Common myeloid progenitor, CD34-positive (primary cell): ENCODE measurements around the gene PRIM1. TPM values are rescaled to one million over a fixed set of nuclear protein-coding genes. Genes with fewer than 3 reads are reported as not detected.
"Not testable (repeated sequence)": the region's sequence is repeated elsewhere in the genome, so short reads cannot be mapped to it uniquely, and the experiment has no call there.

Source experiments
- CTCF ChIA-PET: fragments of 350-600 bp; sonication (Branson Sonifier 250); formaldehyde crosslinking; loops from one replicate; lab custom pipeline; 2021; ENCODE audit warnings: antibody characterized with exemption; lab: Charles Lee
- POLR2A ChIA-PET: fragments of 350-600 bp; sonication (Branson Sonifier 250); formaldehyde crosslinking; loops from one replicate; lab custom pipeline; 2021; ENCODE audit warnings: antibody characterized with exemption; lab: Charles Lee
- DNase-seq, 3 donors: peaks; one replicate each; pipeline versions ENCODE4 v3.0.0 to v3.0.0-alpha.2; 2013
- H3K27ac ChIP-seq, 2 experiments: 1 replicate in 1 of 2; 2 replicates in 1 of 2; pipeline ENCODE4 v1.7.0; 2013; ENCODE audit warnings: inconsistent platforms in 2 of 2, low read length in 2 of 2, mild to moderate bottlenecking in 2 of 2, low read depth in 1 of 2, moderate library complexity in 1 of 2; ENCODE audit not compliant: severe bottlenecking in 2 of 2, insufficient read depth in 1 of 2, poor library complexity in 1 of 2
- H3K27me3 ChIP-seq, 5 experiments: replicated peaks in 2 of 5; 1 replicate in 3 of 5; 2 replicates in 2 of 5; pipeline versions ENCODE4 v1.6.1 to v1.7.0; 2013; ENCODE audit warnings: low read length in 4 of 5, mild to moderate bottlenecking in 2 of 5, moderate library complexity in 2 of 5, inconsistent platforms in 1 of 5; ENCODE audit not compliant: insufficient read depth in 5 of 5, control insufficient read depth in 4 of 5
- H3K36me3 ChIP-seq, 4 experiments: 1 replicate in 2 of 4; 2 replicates in 2 of 4; pipeline versions ENCODE4 v1.6.1 to v1.7.0; 2013; ENCODE audit warnings: low read length in 3 of 4, control low read depth in 1 of 4, mild to moderate bottlenecking in 1 of 4; ENCODE audit not compliant: control insufficient read depth in 4 of 4, insufficient read depth in 4 of 4
- H3K4me1 ChIP-seq, 4 experiments: 1 replicate in 3 of 4; 2 replicates in 1 of 4; pipeline versions ENCODE4 v1.6.1 to v1.7.1; 2013; ENCODE audit warnings: low read length in 3 of 4, mild to moderate bottlenecking in 3 of 4, control low read depth in 1 of 4, inconsistent platforms in 1 of 4, moderate library complexity in 1 of 4; ENCODE audit not compliant: control insufficient read depth in 4 of 4, insufficient read depth in 4 of 4; ENCODE audit errors: control extremely low read depth in 1 of 4
- H3K4me3 ChIP-seq, 7 experiments: 1 replicate in 4 of 7; 2 replicates in 3 of 7; pipeline versions ENCODE4 v1.5.1 to v1.7.0; 2013; ENCODE audit warnings: mild to moderate bottlenecking in 7 of 7, low read length in 6 of 7, moderate library complexity in 6 of 7, inconsistent platforms in 2 of 7, low read depth in 2 of 7, control low read depth in 1 of 7; ENCODE audit not compliant: insufficient read depth in 4 of 7, control insufficient read depth in 1 of 7; ENCODE audit errors: extremely low read depth in 1 of 7
- H3K9me3 ChIP-seq, 5 experiments: 1 replicate in 4 of 5; 2 replicates in 1 of 5; pipeline versions ENCODE4 v1.6.1 to v1.7.1; 2013; ENCODE audit warnings: low read length in 4 of 5, mild to moderate bottlenecking in 2 of 5, inconsistent platforms in 1 of 5, low read depth in 1 of 5, moderate library complexity in 1 of 5; ENCODE audit not compliant: control insufficient read depth in 4 of 5, insufficient read depth in 2 of 5; ENCODE audit errors: control extremely low read depth in 1 of 5
- WGBS: methylation state at CpG from one replicate; pipeline ENCODE4 v1.1.5; 2013; ENCODE audit not compliant: insufficient coverage; 5-methylcytosine and 5-hydroxymethylcytosine counted together
- polyA plus RNA-seq: library from polyadenylated mRNA; unstranded; fragments of 120-200 nt; gene quantifications from one replicate; pipeline ENCODE4 v1.2.1, GENCODE V29; 2013

Gene PRIM1
- 45.7 TPM for polyA plus RNA-seq

DNA sequence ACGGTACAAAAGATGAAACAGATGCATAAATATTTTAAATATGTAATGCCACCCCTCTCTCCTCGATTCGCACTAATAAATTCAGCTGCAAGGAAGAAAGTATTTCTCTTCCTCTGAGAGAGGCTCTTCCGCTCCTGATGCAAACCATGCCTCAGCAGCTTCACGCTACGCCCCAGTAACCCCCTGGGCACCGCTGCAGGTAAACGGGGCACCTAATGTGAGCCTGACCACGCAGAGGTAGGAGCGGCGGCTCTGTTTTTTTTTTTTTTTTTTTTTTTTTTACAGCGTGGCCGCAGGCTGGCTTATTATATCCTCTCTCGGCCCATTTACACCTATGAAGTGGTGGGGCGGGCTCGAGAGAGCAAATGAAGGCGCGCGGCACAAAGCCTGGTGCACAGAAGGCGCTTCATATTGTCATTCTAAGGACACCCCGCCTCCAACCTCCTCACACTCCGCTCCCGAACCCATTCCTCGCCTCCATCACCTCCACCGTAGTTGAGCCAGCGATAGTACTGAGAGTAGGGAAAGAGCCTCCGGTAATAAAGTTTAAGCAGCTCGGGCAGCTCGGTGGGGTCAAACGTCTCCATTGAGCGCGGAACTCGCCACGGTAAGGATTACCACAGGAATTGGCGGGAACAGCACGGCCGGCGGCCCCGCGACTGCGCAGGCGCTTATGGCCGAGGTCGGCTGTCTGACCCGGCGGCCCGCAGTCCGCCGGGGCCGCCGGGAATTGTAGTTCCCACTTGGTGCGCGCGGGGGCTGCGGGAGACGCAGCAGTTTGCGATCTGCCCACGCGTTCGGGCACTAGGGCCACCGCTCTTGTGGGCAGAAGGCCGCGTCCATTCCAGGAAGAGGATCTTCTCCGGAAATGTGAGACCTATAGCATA, at the start of gene PRIM1:
Gene PRIM1, minus strand, starts transcription at position 612 of the 887 bp plus-strand sequence. Its CDS starts 25 bp downstream, at position 587.
- under 1% methylated on average over 36 of the region's 64 CpGs for WGBS
- Histone ChIP-seq H3K4me3 (peak within 1 kb of the TSS; percentile 79 to 99 (median 92)), H3K9me3 (no peaks in the 10 kb centered on the region), H3K27me3 (no peaks in the 10 kb centered on the region), H3K27ac (peak within 1 kb of the TSS; percentile 40 to 73), H3K36me3 (peaks cover 0 to 12% (median 3%) of the 10 kb centered on the region in 4 experiments), H3K4me1 (peaks cover 10 to 29% (median 21%) of the 10 kb centered on the region in 4 experiments)
- ChIA-PET POLR2A (no interaction called here), CTCF (interaction anchor here (0.7 to 9.7 kb wide), 4 partner anchors 9 to 791 kb away, joined by 3 to 74 read pairs (median 4); no protein-coding TSS in a partner anchor)
- peak; percentile 81 to 88 (median 85) for DNase-seq

- Histone ChIP-seq H3K27ac (no peak overlapping the region), H3K9me3 (no peaks in the 10 kb centered on the region), H3K4me3 (no peak overlapping the region), H3K4me1 (no peaks in the 10 kb centered on the region), H3K27me3 (no peaks in the 10 kb centered on the region), H3K36me3 (no peaks in the 10 kb centered on the region)
- CTCF ChIA-PET: interaction anchor here (0.7 kb wide), 1 partner anchor 35 kb away, joined by 3 read pairs; no protein-coding TSS in a partner anchor
- DNase-seq: no peak
- POLR2A ChIA-PET: no interaction called here
Observed at GRCh38 chr12:56800221-56800620, 48.1 kb upstream of the PRIM1 start.

DNA sequence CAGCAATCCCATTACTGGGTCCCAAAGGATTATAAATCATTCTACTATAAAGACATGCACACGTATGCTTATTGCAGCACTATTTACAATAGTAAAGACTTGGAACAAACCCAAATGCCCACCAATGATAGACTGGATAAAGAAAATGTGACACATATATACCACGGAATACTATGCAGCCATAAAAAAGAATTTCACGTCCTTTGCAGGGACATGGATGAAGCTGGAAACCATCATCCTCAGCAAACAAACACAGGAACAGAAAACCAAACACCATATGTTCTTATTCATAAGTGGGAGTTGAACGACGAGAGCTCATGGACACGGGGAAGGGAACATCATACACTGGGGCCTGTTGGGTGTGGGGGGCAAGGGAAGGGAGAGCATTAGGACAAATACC, 47.2 kb upstream of the PRIM1 start:
- DNase-seq, H3K27ac ChIP-seq, H3K9me3 ChIP-seq, H3K4me3 ChIP-seq, H3K4me1 ChIP-seq, POLR2A ChIA-PET, H3K36me3 ChIP-seq, H3K27me3 ChIP-seq: not testable (repeated sequence)
- CTCF ChIA-PET: interaction anchor here (0.7 kb wide), 1 partner anchor 36 kb away, joined by 3 read pairs; no protein-coding TSS in a partner anchor
- WGBS: 100% methylated on average over 1 of the region's 6 CpGs

DNA sequence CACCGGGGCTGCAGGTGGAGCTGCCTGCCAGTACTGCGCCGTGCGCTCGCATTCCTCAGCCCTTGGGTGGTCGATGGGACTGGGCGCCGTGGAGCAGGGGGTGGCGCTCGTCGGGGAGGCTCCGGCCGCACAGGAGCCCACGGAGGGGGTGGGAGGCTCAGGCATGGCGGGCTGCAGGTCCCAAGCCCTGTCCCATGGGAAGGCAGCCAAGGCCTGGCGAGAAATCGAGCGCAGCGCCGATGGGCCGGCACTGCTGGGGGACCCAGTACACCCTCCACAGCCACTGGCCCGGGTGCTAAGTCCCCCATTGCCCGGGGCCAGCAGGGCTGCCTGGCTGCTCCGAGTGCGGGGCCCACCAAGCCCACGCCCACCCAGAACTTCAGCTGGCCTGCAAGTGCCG, 43.7 kb upstream of the PRIM1 start:
- H3K27ac ChIP-seq, H3K36me3 ChIP-seq, H3K4me3 ChIP-seq, POLR2A ChIA-PET, DNase-seq, H3K9me3 ChIP-seq, H3K4me1 ChIP-seq, H3K27me3 ChIP-seq: not testable (repeated sequence)
- CTCF ChIA-PET: interaction anchor here (0.6 kb wide), 1 partner anchor 364 kb away, joined by 3 read pairs; no protein-coding TSS in a partner anchor
- 97% methylated on average over 7 of the region's 27 CpGs for WGBS

- CTCF ChIA-PET, H3K27me3 ChIP-seq, H3K27ac ChIP-seq, H3K4me3 ChIP-seq, DNase-seq, POLR2A ChIA-PET, H3K4me1 ChIP-seq, H3K36me3 ChIP-seq, H3K9me3 ChIP-seq: not testable (repeated sequence)
- WGBS: 79% methylated on average over 8 of the region's 13 CpGs
Observed at GRCh38 chr12:56795046-56795562, 43.0 kb upstream of the PRIM1 start.

DNA sequence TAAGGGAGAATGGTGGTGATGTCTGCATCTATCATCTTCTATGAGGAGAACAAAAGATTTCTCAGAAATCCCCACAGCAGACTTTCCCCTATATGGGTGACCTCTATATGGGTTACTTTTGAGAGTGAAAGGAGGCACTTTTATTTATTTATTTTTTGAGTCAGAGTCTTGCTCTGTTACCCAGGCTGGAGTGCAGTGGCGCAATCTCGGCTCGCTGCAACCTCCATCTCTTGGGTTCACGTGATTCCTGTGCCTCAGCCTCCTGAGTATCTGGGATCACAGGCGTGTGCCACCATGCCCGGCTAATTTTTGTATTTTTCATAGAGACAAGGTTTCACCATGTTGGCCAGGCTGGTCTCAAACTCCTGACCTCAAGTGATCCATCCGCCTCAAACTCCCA, 41.0 kb upstream of the PRIM1 start:
- POLR2A ChIA-PET, H3K36me3 ChIP-seq, DNase-seq, H3K27ac ChIP-seq, H3K9me3 ChIP-seq, H3K4me1 ChIP-seq, H3K4me3 ChIP-seq, H3K27me3 ChIP-seq, CTCF ChIA-PET: not testable (repeated sequence)
- 100% methylated on average over 7 of the region's 7 CpGs for WGBS

- no peak for DNase-seq
- POLR2A ChIA-PET: no interaction called here
- WGBS: 93% methylated on average over 2 of the region's 2 CpGs
- Histone ChIP-seq H3K36me3 (no peaks in the 10 kb centered on the region), H3K4me1 (no peaks in the 10 kb centered on the region), H3K4me3 (no peak overlapping the region), H3K27me3 (no peaks in the 10 kb centered on the region), H3K27ac (no peak overlapping the region), H3K9me3 (no peaks in the 10 kb centered on the region)
- CTCF ChIA-PET: no interaction called here
Observed at GRCh38 chr12:56792678-56793077, 40.6 kb upstream of the PRIM1 start.
